GM23338 (cell line): Measurements from ENCODE around the gene ZNF444. TPM values are rescaled to one million over a fixed set of nuclear protein-coding genes. Genes with fewer than 3 reads are reported as not detected.
"Not testable (repeated sequence)": the region's sequence is repeated elsewhere in the genome, so short reads cannot be mapped to it uniquely, and the experiment has no call there.

Source experiments
- ATAC-seq: fragments of 200-7000 bp; cut with Tn5 transposase; 3 replicates; pipeline ENCODE4 v1.9.1; 2020
- DNase-seq: peaks from one replicate; pipeline ENCODE4 v3.0.0-alpha.2; 2015; ENCODE audit warnings: low spot score
- H2AFZ ChIP-seq: fragments of 200-600 bp; sonication (generic); 2 replicates; pipeline ENCODE4 v1.8.0; 2016; ENCODE audit warnings: antibody characterized with exemption, mild to moderate bottlenecking, moderate library complexity
- H3F3A ChIP-seq: fragments of 200-600 bp; sonication (generic); replicated peaks from 2 replicates; pipeline ENCODE4 v1.8.0; 2017; ENCODE audit warnings: antibody characterized with exemption, mixed run types, low read depth
- H3K27ac ChIP-seq: fragments of 200-600 bp; sonication (generic); 2 replicates; pipeline ENCODE4 v1.6.1; 2016; ENCODE audit warnings: low read depth
- H3K27me3 ChIP-seq: fragments of 200-600 bp; sonication (generic); 2 replicates; pipeline ENCODE4 v1.8.0; 2016; ENCODE audit warnings: mild to moderate bottlenecking, mixed run types, moderate library complexity; ENCODE audit not compliant: insufficient read depth
- H3K36me3 ChIP-seq: fragments of 200-600 bp; sonication (generic); 2 replicates; pipeline ENCODE4 v1.8.0; 2016; ENCODE audit warnings: mild to moderate bottlenecking; ENCODE audit not compliant: insufficient read depth
- H3K4me1 ChIP-seq: fragments of 200-600 bp; sonication (generic); 2 replicates; pipeline ENCODE4 v1.8.0; 2016; ENCODE audit warnings: mild to moderate bottlenecking, moderate library complexity; ENCODE audit not compliant: insufficient read depth
- H3K4me2 ChIP-seq: fragments of 200-600 bp; sonication (generic); 2 replicates; pipeline ENCODE4 v1.7.1; 2017; ENCODE audit warnings: mixed run types
- H3K4me3 ChIP-seq: fragments of 200-600 bp; sonication (generic); 2 replicates; pipeline ENCODE4 v1.6.1; 2016; ENCODE audit warnings: mixed run types
- H3K79me2 ChIP-seq: fragments of 200-600 bp; sonication (generic); replicated peaks from 2 replicates; pipeline ENCODE4 v1.8.0; 2017; ENCODE audit warnings: mild to moderate bottlenecking; ENCODE audit not compliant: insufficient read depth
- H3K9me2 ChIP-seq: fragments of 200-600 bp; sonication (generic); 2 replicates; pipeline ENCODE4 v1.8.0; 2017; ENCODE audit not compliant: insufficient read depth
- H4K20me1 ChIP-seq: fragments of 200-600 bp; sonication (generic); replicated peaks from 2 replicates; pipeline ENCODE4 v1.8.0; 2017; ENCODE audit warnings: mild to moderate bottlenecking; ENCODE audit not compliant: insufficient read depth
- H3K27ac Mint-ChIP-seq: 2 replicates; pipeline ENCODE4 v1.8.0; 2020; ENCODE audit warnings: inconsistent platforms, mild to moderate bottlenecking, moderate library complexity, mixed read lengths
- H3K27me3 Mint-ChIP-seq: 3 replicates; pipeline ENCODE4 v1.8.0; 2022; ENCODE audit warnings: low read depth, mild to moderate bottlenecking, moderate library complexity, mixed read lengths, inconsistent platforms; ENCODE audit not compliant: insufficient read depth, poor library complexity
- H3K36me3 Mint-ChIP-seq: 3 replicates; pipeline ENCODE4 v1.8.0; 2021; ENCODE audit warnings: low read depth, mild to moderate bottlenecking, inconsistent platforms, moderate library complexity, mixed read lengths
- H3K4me1 Mint-ChIP-seq: 3 replicates; pipeline ENCODE4 v1.8.0; 2020; ENCODE audit warnings: mild to moderate bottlenecking, inconsistent platforms, mixed read lengths
- H3K4me3 Mint-ChIP-seq: 3 replicates; pipeline ENCODE4 v1.8.0; 2021; ENCODE audit warnings: moderate library complexity, mild to moderate bottlenecking, inconsistent platforms, mixed read lengths
- H3K9me3 Mint-ChIP-seq: 3 replicates; pipeline ENCODE4 v1.8.0; 2020; ENCODE audit warnings: moderate library complexity, mild to moderate bottlenecking, inconsistent platforms, mixed read lengths
- CREB1 ChIP-seq: fragments of 250-450 bp; sonication (Bioruptor Pico); IDR thresholded peaks from 2 replicates; pipeline ENCODE4 v1.5.0; 2020; ENCODE audit warnings: low read depth, mild to moderate bottlenecking, moderate library complexity
- ETS1 ChIP-seq: IDR thresholded peaks from 2 replicates; pipeline ENCODE4 v1.6.1; 2016; ENCODE audit warnings: antibody characterized with exemption
- EZH2 ChIP-seq: fragments of 200-600 bp; sonication (generic); IDR thresholded peaks from one replicate; pipeline ENCODE4 v1.8.0; 2017; ENCODE audit warnings: antibody characterized with exemption, mild to moderate bottlenecking, low read depth; ENCODE audit not compliant: unreplicated experiment
- NANOG ChIP-seq: IDR thresholded peaks from 2 replicates; pipeline ENCODE4 v1.6.1; 2016; ENCODE audit warnings: antibody characterized with exemption, borderline replicate concordance
- STAT1 ChIP-seq: IDR thresholded peaks from one replicate; pipeline ENCODE4 v1.6.1; 2016; ENCODE audit warnings: antibody characterized with exemption; ENCODE audit not compliant: unreplicated experiment
- ZNF331 ChIP-seq: fragments of 250-450 bp; sonication (Bioruptor Pico); IDR thresholded peaks from 2 replicates; pipeline ENCODE4 v1.5.0; 2020; ENCODE audit warnings: low read depth, mild to moderate bottlenecking, moderate library complexity
- polyA plus RNA-seq: library from polyadenylated mRNA; unstranded; fragments of >200 nt; fragmentation: Nextera tagmentation; extraction: Ambion mirVana; gene quantifications from 2 replicates; pipeline ENCODE4 v1.2.1, GENCODE V29; 2016
- total RNA-seq: library from RNA; depleted of rRNA; stranded (reverse); fragments of >200 nt; shearing (Covaris generic); gene quantifications from 2 replicates; pipeline ENCODE4 v1.2.3, GENCODE V29; 2014
- TF ChIP-seq, protein P1 (sequence below): IDR thresholded peaks from one replicate; pipeline ENCODE4 v1.6.1; 2018; ENCODE audit warnings: antibody characterized with exemption; ENCODE audit not compliant: unreplicated experiment

ZNF444 gene
- total and polyA plus RNA-seq, 2 experiments from 2014 or later = 25.1 to 58.5 TPM

DNA sequence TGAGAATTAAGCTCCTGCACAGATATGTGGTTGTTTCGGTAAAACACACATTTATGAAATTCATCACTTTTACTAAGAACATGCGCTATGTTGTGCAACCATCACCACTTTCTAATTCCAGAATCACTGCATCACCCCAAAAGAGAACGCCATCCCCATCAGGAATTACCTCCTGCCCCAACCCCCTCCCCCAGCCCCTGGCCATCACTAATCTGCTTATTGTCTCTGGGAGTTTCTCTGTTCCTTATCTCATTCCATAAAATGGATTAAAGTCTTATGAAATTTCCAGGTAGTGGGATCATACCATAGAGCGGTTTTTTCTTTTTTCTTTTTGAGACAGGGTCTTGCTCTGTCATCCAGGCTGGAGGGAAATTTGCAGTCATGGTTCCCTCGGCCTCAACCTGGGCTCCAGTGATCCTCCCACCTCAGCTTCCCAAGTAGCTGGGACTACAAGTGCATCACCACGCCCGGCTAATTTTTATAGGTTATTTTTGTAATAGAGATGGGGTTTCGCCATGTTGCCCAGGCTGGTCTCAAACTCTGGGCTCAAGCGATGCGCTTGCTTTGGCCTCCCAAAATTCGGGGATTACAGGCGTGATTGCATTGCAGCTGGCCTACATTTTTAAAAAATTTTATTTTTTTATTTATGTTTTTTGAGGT is 53.0 kb downstream of the ZNF444 start:
- H2AFZ ChIP-seq = no peak overlapping the region
- Mint-ChIP-seq H3K27me3 (peaks cover 12% of the 10 kb centered on the region), H3K36me3 (no peaks in the 10 kb centered on the region), H3K9me3 (peaks cover 2% of the 10 kb centered on the region; the same call in 1 of the 3 replicates), H3K4me3 (no peak overlapping the region), H3K4me1 (no peaks in the 10 kb centered on the region), H3K27ac (no peak overlapping the region)
- no peaks in the 10 kb centered on the region for H3K27me3 ChIP-seq
- H3K36me3 ChIP-seq = no peaks in the 10 kb centered on the region
- no peak for DNase-seq
- H3K27ac ChIP-seq = no peak overlapping the region
- no peak overlapping the region for H3K4me3 ChIP-seq
- no peaks in the 10 kb centered on the region for H4K20me1 ChIP-seq
- TF ChIP-seq NANOG = no peak
- no peak for TF ChIP-seq STAT1
- TF ChIP-seq ZNF331 = no peak
- TF ChIP-seq EZH2 = no peak
- TF ChIP-seq, protein P1, sequence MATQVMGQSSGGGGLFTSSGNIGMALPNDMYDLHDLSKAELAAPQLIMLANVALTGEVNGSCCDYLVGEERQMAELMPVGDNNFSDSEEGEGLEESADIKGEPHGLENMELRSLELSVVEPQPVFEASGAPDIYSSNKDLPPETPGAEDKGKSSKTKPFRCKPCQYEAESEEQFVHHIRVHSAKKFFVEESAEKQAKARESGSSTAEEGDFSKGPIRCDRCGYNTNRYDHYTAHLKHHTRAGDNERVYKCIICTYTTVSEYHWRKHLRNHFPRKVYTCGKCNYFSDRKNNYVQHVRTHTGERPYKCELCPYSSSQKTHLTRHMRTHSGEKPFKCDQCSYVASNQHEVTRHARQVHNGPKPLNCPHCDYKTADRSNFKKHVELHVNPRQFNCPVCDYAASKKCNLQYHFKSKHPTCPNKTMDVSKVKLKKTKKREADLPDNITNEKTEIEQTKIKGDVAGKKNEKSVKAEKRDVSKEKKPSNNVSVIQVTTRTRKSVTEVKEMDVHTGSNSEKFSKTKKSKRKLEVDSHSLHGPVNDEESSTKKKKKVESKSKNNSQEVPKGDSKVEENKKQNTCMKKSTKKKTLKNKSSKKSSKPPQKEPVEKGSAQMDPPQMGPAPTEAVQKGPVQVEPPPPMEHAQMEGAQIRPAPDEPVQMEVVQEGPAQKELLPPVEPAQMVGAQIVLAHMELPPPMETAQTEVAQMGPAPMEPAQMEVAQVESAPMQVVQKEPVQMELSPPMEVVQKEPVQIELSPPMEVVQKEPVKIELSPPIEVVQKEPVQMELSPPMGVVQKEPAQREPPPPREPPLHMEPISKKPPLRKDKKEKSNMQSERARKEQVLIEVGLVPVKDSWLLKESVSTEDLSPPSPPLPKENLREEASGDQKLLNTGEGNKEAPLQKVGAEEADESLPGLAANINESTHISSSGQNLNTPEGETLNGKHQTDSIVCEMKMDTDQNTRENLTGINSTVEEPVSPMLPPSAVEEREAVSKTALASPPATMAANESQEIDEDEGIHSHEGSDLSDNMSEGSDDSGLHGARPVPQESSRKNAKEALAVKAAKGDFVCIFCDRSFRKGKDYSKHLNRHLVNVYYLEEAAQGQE = no peak
- TF ChIP-seq CREB1 (CRISPR knock-in tag) = no peak
- TF ChIP-seq ETS1 = no peak
- H3K79me2 ChIP-seq = no peaks in the 10 kb centered on the region
- H3K4me2 ChIP-seq = no peak overlapping the region
- no peaks in the 10 kb centered on the region for H3F3A ChIP-seq
- H3K4me1 ChIP-seq = no peaks in the 10 kb centered on the region
- ATAC-seq = no peak
- H3K9me2 ChIP-seq = no peaks in the 10 kb centered on the region

DNA sequence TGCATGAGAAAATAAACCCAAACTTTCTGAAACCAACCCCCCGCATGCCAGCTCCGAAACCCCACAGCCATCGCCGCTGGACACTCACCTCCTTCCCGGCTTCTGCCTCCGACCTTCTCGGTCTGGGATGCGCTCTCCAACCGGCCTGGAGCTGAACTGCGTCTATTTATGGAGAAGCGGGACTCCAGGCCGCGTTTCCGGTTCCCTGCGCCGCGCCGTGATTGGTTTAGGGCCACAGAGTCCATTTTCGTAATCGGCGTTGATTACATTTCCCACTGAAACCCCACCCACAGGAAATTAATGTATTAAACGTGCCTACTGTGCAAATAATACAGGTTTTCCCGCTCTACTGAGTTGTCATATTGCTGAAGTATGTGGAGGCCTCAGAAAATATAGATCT is 56.6 kb downstream of the ZNF444 start, which contains the start of gene ZSCAN5B:
ZSCAN5B (minus strand) TSS at position 138 of the 400 bp plus-strand sequence. CDS start 4,731 bp downstream, outside the sequence.
- peaks cover 10% of the 10 kb centered on the region; the same call in 2 of the 3 replicates for H3K4me1 Mint-ChIP-seq
- not testable (repeated sequence) for DNase-seq, H3K36me3 Mint-ChIP-seq, H3K4me1 ChIP-seq, H3K27me3 ChIP-seq, H3K4me2 ChIP-seq, ATAC-seq, H3F3A ChIP-seq, H3K36me3 ChIP-seq, H3K27ac ChIP-seq, H3K9me3 Mint-ChIP-seq, H3K27me3 Mint-ChIP-seq, H3K79me2 ChIP-seq, H3K4me3 ChIP-seq, H2AFZ ChIP-seq, H4K20me1 ChIP-seq, H3K27ac Mint-ChIP-seq, H3K9me2 ChIP-seq, H3K4me3 Mint-ChIP-seq
